GM19372 (cell line): ENCODE measurements around the gene TRIM23.
"Not testable (repeated sequence)": the region's sequence is repeated elsewhere in the genome, so short reads cannot be mapped to it uniquely, and the experiment has no call there.

Experiments
- ATAC-seq: cut with Tn5 transposase; IDR thresholded peaks from one replicate; pipeline ENCODE4 v1.9.1; 2021; ENCODE audit warnings: mild to moderate bottlenecking, low read depth, moderate library complexity; ENCODE audit not compliant: unreplicated experiment

Gene TRIM23

GRCh38 chr5:65624025-65624570, at the start of gene TRIM23:
TSS of gene TRIM23 (minus strand) at chr5:65624333. CDS start at chr5:65624274, 59 bp downstream.
- peak; percentile 92 for ATAC-seq

GRCh38 chr5:65672796-65673195, 48.7 kb upstream of the TRIM23 start:
- no peak for ATAC-seq

GRCh38 chr5:65668696-65669095, 44.6 kb upstream of the TRIM23 start:
- ATAC-seq, result no peak

GRCh38 chr5:65663804-65664521, 39.8 kb upstream of the TRIM23 start:
- no peak for ATAC-seq

GRCh38 chr5:65654713-65655112, 30.6 kb upstream of the TRIM23 start:
- no peak for ATAC-seq

- no peak for ATAC-seq
Measured at GRCh38 chr5:65651144-65651543, 27.0 kb upstream of the TRIM23 start.

GRCh38 chr5:65647941-65648340, 23.8 kb upstream of the TRIM23 start:
- no peak for ATAC-seq

- ATAC-seq, result no peak
Measured at GRCh38 chr5:65646938-65647337, 22.8 kb upstream of the TRIM23 start.

GRCh38 chr5:65640240-65640639, 16.1 kb upstream of the TRIM23 start:
- no peak for ATAC-seq

GRCh38 chr5:65630981-65631380, 6.8 kb upstream of the TRIM23 start:
- no peak for ATAC-seq

GRCh38 chr5:65625743-65626142, 1.6 kb upstream of the TRIM23 start:
- no peak for ATAC-seq

- peak; percentile 66 for ATAC-seq
Measured at GRCh38 chr5:65624571-65625555, 730 bp upstream of the TRIM23 start, which contains the start of the genes SHLD3 and TRAPPC13. TSS of gene SHLD3 (plus strand) at chr5:65625027. CDS start at chr5:65629588, 4,561 bp downstream. TSS of gene TRAPPC13 (plus strand) at chr5:65625027. CDS start at chr5:65625061, 34 bp downstream.

- no peak for ATAC-seq
Measured at GRCh38 chr5:65623482-65623881, 651 bp downstream of the TRIM23 start.

GRCh38 chr5:65621961-65622360, 2.2 kb downstream of the TRIM23 start:
- ATAC-seq, result not testable (repeated sequence)

- no peak for ATAC-seq
Measured at GRCh38 chr5:65620021-65620420, 4.1 kb downstream of the TRIM23 start.

GRCh38 chr5:65612298-65612907, 11.7 kb downstream of the TRIM23 start:
- no peak for ATAC-seq

- ATAC-seq, result no peak
Measured at GRCh38 chr5:65611524-65611923, 12.6 kb downstream of the TRIM23 start.

GRCh38 chr5:65601761-65602160, 22.4 kb downstream of the TRIM23 start:
- not testable (repeated sequence) for ATAC-seq

GRCh38 chr5:65588694-65589093, 35.4 kb downstream of the TRIM23 start:
- ATAC-seq, result no peak

GRCh38 chr5:65577141-65577540, 47.0 kb downstream of the TRIM23 start:
- no peak for ATAC-seq
